ENCODE results near the gene LMX1A.

Gene LMX1A

DNA sequence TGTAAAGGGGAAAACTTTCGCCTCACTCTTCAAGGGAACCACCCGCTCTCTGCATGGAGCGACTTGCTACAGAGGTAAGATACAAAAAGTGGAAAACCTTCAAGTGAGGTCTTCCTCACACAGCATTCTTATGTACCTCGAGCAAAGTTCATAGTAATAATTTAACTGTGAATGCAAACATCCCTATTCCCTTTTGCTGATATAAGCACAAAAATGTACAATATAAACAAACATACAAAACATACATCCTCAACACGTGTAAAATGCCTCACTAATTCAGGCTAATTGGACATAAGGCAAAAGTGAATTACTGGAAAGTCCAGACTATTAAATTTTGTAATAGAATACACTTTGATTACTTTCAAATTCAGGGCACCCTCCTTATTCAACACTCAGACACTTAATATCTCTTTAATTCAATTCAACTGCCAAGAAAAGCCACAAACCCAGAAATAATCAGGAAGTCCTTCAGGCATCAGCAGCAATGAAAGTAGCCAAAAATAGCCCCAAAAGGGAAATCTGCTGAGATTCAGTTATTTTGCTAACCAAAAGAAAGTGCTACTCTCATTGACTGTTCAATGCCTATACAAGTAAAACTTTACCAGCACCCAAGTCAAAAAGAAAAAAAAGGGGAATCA lies 15.2 kb upstream of the LMX1A start:
- in situ Hi-C loops (cut with HindIII; ENCODE audit: low pct_ligation_motif_present, low pct_unique_long_range_greater_than_20kb, low sequenced_read_pairs), result no loop called here
- no peak for DNase-seq

DNA sequence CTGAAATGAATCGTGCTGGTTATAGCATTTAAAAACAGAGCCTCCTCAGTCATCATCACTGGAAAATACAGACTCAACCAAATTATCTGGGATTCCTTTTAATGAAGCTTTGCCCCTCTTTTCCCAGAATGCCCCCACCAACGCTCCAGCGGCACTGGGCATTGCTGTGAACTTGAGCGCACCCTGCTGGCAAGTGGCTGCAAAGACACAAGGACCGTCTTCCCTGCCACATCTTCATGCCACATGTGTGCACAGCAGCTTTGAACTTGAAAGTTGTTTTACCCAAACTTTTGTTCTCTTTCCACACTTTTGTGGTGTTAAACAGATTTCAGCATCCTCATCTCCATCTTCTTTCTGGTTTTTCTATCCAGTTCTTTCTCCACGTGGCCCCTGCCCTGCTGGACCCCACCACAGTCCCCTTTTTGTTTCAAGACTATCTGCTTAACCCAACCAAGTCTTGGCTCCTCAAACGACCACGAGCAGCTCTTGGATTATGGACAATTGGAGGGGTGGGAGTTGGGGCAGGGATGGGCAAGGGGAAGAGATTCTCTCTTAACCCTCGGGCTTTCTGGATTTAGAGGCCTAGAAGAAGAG lies 12.8 kb upstream of the LMX1A start:
- peak; percentile 46 for DNase-seq
- in situ Hi-C loops (cut with HindIII; ENCODE audit: low pct_ligation_motif_present, low pct_unique_long_range_greater_than_20kb, low sequenced_read_pairs), result no loop called here

DNA sequence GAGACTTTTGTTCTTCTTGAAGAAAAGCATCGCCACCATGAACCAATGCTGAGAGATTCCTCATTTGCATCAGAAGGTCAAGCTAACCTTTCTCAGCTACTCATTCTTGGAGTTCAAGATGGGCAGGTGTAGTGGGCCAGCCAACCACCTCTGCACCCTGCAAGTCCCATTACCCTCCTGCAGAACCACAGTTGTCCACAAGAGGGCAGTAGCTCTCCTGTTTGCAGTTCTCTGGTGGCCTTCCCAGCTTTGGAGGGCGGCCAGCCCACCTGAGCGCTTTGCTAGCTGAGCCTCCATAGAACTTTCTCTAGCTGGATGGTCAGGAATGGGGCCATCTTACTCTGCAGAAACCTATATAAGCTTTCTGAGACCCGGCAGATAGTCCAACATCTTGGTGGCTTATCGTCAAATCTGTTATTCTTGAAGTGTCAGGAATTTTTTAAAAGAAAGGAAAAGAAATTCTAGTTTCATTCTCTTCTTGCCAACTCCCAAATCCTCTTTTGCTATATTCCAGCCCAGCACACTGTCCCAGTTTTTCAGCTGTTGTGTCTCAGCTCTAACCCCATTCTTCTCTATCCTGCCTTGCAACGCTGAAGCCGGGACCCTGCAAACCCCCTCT lies 11.0 kb upstream of the LMX1A start:
- in situ Hi-C loops (cut with HindIII; ENCODE audit: low pct_ligation_motif_present, low pct_unique_long_range_greater_than_20kb, low sequenced_read_pairs), result no loop called here

DNA sequence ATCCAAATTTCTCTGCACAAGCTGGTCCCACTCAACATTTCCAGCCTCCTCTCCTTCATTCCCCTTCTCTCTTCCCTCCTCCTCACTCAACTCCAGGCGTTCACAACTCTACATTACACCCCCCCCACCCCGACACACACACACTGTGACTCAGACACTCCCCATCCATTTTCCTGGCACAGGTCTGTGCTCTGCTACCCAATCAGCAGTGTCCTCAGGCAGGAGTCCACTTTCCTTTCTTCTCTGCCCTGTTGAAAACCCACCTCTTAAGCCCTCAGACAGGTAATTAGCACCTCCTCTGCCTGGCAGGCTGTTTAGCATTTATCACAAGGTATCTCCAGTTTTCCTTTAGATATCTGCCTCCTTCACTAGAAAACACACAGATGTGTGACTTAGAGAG lies 8.8 kb upstream of the LMX1A start:
- no peak for DNase-seq
- in situ Hi-C loops (cut with HindIII; ENCODE audit: low pct_ligation_motif_present, low pct_unique_long_range_greater_than_20kb, low sequenced_read_pairs), result no loop called here

More for the DNA sequence above, 11.0 kb upstream of the LMX1A start:
- peak; percentile 75 for DNase-seq

DNA sequence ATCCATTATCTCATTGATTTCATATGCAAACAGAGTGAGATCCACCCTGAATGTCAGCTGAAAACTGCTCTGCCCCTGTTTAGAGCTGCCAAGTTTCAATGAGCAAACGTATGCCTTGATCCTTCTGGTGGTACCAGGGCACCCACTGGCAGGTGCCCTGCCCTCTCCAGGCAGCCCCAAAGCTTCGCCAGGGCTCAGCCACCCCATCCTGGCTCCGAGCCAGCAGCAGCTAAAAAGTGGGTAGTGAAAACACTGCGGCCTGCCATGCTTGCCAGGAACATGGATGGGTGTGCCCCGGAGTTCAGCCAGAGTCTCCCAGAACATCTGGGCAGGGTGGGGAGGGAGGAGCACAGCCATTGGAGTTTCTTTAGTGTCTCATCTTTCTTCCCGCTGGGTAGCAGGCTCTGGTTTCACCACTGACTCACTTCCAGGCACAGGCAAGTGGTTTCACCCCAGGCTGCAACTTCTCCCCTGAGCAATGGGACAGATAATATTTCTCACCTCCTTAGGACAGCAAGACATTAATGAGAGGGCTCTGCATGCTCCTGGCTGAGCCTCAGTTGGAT lies 8.1 kb upstream of the LMX1A start:
- DNase-seq, result no peak
- in situ Hi-C loops (cut with HindIII; ENCODE audit: low pct_ligation_motif_present, low pct_unique_long_range_greater_than_20kb, low sequenced_read_pairs), result no loop called here

DNA sequence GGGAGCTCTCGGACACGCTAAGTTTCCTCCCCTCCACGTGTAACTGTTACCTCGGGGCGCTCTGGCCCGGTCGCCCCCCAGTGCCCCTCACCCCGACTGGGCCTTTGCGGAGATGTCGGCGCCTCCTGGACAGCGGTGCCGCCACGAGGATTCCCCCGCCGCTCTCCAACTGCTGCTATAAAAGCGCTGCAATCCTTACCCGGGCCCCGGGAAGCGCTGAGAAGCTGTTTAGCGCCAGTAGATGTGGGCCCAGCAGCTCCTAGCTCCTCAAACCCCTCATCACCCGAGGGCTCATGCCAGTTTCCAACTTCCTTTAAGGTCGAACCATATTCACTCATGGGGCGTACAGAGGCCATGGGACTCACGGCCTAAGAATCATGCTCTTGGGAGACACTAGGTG lies 361 bp upstream of the LMX1A start:
- in situ Hi-C loops (cut with HindIII; ENCODE audit: low pct_ligation_motif_present, low pct_unique_long_range_greater_than_20kb, low sequenced_read_pairs), result no loop called here
- no peak for DNase-seq

DNA sequence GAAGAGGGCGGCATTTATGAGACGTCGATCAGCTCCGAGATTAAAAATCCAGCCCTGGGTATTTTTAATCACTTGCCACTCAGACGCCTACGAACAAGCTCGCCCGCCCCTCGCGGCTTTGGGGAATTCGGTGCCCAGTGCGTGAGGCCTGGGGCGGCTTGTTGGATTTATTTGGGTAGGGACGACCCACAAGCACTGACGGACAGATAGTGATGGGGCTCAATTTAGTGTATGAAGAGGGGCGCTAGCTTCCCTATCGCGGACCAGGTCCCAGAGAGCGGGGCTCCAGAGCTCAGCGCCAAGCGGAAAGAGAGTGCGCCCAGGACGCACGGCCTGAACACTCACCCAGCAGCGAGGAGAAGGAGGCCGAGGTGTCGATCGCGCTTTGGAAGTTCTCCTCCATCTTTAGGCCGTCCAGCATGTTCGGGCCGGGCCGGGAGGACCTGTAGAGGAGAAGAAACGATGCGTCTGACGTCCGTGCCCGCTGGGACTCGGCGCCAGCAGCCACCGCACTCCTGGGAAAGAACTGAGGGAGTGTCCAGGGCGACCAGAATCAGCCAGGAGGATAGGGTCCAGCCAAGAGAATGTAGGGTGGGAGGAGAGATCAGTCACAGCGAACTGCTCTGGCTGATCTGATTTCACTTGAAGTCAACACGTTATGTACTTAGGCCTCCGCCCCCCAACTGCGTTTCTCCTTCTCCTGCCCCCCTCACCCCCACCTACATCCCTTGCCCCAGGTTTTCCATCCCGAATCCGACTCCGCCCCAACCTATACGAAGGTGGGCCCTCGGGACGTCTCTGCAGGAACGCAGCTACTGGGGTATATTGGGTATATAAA lies 1.2 kb downstream of the LMX1A start:
- in situ Hi-C loops (cut with HindIII; ENCODE audit: low pct_ligation_motif_present, low pct_unique_long_range_greater_than_20kb, low sequenced_read_pairs), result no loop called here
- DNase-seq, result no peak

DNA sequence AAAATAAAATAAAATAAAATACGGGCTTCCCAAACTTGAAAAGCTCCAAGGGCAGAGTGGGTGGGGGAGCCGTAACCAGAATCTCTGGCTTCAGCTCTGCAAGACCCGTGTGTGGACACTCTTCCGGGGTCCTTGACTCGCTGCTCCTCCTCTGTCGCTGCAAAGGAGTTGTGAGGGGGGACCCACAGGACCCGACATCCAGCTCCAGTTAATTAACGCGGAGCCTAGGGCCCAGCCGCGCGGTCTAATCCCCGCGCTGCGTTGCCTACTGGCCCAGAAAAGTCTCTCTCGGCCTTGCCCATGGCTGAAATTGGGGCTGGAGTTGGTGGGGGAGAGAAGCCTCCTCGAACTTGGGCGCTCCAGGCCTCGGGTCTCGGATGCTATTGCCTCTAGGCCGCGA lies 1.8 kb downstream of the LMX1A start:
- no peak for DNase-seq
- in situ Hi-C loops (cut with HindIII; ENCODE audit: low pct_ligation_motif_present, low pct_unique_long_range_greater_than_20kb, low sequenced_read_pairs), result no loop called here

DNA sequence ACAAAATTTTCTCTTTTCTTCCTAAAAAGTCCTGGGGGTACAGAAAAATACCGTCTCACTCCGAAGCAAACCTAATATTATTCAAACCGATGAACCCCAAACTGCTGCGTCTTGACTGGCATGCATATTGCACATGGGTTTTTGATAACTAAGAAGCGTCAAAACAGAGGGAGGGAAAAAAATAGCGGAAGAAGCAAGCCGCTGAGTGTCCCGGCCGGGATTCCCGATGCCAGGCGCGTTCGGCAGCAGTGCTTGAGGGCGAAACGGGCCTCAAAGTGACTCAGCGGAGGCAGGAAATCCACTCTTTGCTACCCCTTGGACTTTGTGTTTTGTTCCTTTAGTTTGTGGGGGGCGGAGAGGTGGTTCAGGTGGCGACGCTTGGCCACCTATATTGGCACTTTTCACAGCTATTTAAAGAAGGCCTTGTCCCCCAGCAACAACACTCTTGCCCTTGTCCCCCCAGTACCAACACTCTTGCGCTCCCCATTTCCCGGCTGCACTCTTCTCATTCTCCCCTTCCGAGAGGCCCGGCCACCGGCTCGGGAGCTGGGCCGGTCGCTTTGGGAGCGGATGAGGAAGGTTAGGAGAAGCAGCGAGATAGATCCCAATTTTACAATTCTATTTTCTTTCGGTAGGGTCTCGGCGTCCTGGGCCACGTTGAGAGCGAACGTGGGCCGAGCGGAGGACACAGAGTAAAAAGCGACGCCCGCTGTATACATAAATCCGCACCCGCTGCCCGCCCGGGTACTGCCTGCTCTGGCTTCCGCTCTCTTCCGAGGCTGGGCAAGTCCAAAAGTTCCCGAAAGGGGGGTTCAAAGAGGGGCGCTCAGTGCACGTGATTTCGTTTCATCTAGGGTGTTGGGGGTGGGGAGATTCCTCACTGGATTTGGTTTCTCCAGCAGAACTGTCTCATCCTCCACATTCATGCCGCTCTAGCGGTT lies 2.5 kb downstream of the LMX1A start:
- in situ Hi-C loops (cut with HindIII; ENCODE audit: low pct_ligation_motif_present, low pct_unique_long_range_greater_than_20kb, low sequenced_read_pairs), result no loop called here
- no peak for DNase-seq

DNA sequence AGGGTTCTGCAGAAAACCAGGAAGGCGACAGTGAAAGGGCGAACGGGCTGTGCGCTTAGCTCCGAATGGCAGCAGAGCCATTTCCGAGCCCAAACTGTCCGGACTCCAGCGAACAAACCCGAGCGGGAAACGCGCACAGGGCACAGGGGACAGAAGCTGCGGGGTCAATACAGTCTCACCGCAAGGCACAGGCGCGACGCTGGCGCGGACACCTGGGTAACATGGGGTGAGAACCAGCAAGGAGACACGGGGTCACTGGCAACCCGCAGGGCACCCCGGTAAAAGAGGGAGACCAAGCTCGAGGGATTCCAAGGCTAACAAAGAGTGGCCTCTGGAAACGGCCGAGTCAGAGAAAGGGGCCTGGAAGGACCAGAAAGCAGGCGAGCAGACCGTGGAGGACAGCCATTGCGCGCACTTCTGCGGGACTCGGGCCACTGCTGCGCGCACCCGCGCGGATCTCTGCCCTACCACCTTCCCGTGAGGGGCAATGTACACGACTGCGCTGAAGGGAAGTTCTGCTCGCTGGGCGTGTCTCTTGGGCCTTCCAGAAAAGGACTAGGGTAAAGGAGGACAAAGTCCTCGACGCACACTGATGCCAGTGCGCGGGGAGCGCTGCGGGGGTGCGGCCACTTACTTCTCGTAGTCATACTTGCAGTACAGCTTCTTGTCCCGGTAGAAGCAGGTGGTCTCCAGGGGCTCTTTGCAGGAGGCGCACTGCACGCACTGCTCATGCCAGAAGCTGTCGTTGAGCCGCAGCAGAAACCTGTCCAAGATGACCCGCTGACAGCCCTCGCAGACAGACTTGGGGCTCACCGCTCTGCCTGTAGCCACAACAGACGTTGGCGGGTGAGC lies 3.8 kb downstream of the LMX1A start:
- in situ Hi-C loops (cut with HindIII; ENCODE audit: low pct_ligation_motif_present, low pct_unique_long_range_greater_than_20kb, low sequenced_read_pairs), result no loop called here
- no peak for DNase-seq

DNA sequence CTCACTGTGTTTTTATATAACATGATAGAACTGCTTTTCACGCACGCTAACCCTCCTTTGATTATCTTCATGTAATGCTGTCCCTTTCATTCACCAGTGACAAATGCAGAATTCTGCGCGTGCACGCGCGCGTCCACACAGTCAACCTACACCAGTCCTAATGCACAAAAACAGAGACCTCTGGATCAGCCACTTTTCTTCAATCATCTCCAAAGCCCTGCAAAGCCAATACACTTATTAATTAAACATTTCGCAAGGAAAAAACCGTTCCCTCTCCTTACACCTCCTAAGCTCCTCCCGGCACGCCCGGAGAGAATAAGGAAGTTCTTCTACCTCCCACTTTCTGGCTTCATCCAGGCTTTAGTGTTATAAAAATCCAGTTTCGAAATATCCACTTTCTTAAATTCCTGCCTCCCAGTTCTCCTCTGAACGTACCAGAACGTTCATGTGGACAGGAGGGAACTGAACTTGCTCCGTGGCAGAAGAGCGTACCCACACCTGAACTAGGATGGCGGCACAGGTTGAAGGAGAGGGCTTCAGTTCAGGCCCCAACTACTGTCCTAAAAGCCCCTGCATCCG lies 4.6 kb downstream of the LMX1A start:
- in situ Hi-C loops (cut with HindIII; ENCODE audit: low pct_ligation_motif_present, low pct_unique_long_range_greater_than_20kb, low sequenced_read_pairs), result no loop called here
- DNase-seq, result no peak

DNA sequence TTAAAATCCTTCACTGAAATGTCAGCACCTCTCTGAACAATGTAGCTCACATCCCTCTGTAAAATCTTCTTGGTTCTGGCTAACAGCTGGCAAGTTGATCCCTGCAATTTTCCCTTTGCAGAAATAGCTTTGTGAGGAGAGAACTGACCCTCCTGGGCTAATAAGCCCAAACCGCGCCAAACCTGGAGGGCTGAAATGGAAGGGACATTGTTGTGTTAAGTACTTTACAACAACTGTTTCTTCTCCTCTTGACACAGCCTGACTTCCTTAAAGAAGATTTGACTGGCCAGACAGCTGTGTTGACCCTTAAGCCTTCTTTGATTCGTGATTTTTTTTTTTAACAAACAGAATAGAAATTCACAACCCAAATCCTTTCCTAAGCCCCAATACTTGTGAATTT lies 5.7 kb downstream of the LMX1A start:
- in situ Hi-C loops (cut with HindIII; ENCODE audit: low pct_ligation_motif_present, low pct_unique_long_range_greater_than_20kb, low sequenced_read_pairs), result no loop called here
- no peak for DNase-seq

DNA sequence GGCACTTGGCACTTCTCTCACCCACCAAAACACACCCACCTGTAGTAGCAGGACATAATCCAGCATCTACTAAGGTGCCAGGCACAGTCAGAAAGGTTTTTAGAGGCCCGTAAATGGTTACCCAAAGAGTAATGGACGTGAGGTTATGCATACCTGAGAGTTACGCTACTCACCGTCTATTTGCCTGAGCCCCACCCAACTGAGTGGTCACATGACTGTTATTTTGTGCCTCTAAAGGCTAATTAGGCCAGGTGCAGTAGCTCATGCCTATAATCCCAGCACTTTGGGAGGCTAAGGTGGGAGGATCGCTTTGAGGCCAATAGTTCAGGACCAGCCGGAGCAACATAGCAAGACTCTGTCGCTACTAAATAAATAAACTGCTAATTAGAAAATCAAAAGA lies 11.0 kb downstream of the LMX1A start:
- in situ Hi-C loops (cut with HindIII; ENCODE audit: low pct_ligation_motif_present, low pct_unique_long_range_greater_than_20kb, low sequenced_read_pairs), result no loop called here
- no peak for DNase-seq

DNA sequence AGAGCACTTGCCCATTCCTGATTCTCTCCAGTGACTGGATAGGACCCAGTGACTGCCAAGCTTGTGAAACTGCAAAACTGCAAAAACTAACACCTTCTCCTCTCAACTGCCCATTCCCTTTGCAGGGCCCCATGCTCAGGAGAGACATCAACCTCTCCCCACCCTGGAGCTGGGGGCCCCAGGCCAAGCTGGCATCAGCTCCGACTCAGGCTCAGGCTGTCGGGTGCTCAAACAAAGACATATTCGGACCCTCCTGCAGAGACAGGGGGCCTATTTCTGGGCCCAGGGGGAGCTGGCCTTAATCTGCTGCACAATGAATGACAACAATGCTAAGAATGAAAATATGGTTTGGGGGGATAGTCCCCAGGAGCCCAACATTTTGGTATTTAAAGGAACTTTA lies 11.8 kb downstream of the LMX1A start:
- no peak for DNase-seq
- in situ Hi-C loops (cut with HindIII; ENCODE audit: low pct_ligation_motif_present, low pct_unique_long_range_greater_than_20kb, low sequenced_read_pairs), result no loop called here

DNA sequence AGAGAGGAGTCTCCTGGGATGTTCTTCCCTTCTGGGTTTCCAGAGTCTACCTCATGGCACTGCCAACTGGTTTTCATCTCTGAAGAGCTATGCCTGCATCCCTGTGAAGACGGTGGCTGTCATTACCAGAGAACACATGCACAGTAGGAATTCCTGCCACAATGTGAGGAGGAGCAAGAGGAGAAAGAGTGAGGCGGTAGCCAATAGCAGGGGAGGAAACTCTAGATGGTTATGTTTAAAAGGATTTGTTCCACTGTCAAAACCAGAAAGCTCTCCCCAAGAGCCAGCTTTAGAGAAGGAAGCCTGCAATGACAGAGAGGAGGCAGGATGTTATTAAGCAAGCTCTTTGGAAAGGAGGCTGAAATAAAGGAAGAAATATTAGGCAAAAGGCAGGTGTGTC lies 12.3 kb downstream of the LMX1A start:
- no peak for DNase-seq
- in situ Hi-C loops (cut with HindIII; ENCODE audit: low pct_ligation_motif_present, low pct_unique_long_range_greater_than_20kb, low sequenced_read_pairs), result no loop called here

DNA sequence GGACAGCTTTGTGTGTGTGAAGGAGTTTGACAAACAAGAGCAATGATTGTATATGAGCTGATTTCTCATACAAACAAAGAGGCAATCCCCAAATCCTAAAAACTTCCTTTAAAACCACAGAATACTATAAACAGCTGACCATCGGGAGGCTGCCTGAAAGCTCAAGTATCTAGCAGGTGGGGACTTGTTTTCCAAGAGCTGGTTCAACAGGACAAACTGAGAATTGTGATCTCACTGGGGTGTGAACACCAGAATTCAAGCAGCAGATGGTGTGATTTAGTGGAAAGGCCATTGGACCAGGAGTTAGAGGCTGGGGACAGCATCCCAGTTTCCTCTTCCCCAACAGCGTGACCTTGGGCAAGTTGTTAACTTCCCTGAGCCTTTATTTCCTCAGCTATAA lies 13.9 kb downstream of the LMX1A start:
- in situ Hi-C loops (cut with HindIII; ENCODE audit: low pct_ligation_motif_present, low pct_unique_long_range_greater_than_20kb, low sequenced_read_pairs), result no loop called here
- DNase-seq, result no peak

DNA sequence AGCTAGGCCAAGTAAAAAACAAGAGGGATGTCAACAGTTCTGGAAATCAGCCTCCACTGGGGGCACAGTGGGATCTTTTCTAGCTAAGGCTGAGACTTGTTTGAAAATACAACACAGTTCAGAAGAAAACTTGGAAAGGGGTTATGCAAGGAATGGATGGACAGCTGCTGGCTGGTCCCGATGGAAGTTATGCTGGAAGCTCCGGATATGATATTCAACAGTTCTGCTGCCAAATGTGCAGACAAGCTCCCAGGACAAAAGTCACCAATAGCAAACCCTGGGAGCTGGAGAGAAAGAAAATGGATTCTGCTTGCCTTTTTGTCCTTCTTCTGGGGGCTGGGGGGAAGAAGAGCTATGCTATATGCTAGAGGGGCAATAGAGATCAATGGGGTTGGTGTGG lies 14.3 kb downstream of the LMX1A start:
- in situ Hi-C loops (cut with HindIII; ENCODE audit: low pct_ligation_motif_present, low pct_unique_long_range_greater_than_20kb, low sequenced_read_pairs), result no loop called here
- no peak for DNase-seq

All from ACHN (cell line).